ENCODE data around the gene RECK. TPM values are rescaled to one million over a fixed set of nuclear protein-coding genes. Genes with fewer than 3 reads are reported as not detected.

RECK gene
- total and polyA plus RNA-seq, 2 experiments from 2014 or later, result 127 to 165 TPM

GRCh38 chr9:36031774-36032555 is 4.7 kb upstream of the RECK start:
- DNase-seq, result peak; percentile 60
- Histone ChIP-seq H4K20me1 (ENCODE audit: insufficient read depth) (no peaks in the 10 kb centered on the region), H3K4me1 (ENCODE audit: insufficient read depth) (peaks cover 64% of the 10 kb centered on the region), H3K9me2 (ENCODE audit: insufficient read depth) (no peaks in the 10 kb centered on the region), H3K79me2 (ENCODE audit: insufficient read depth) (peaks cover 5% of the 10 kb centered on the region), H2AFZ (peak overlapping the region; percentile 13; the same call in 1 of the 2 replicates), H3K27ac (peak overlapping the region; percentile 87), H3F3A (ENCODE audit: insufficient read depth) (peaks cover 70% of the 10 kb centered on the region), H3K9ac (no peak overlapping the region; the same call in 1 of the 2 replicates), H3K9me3 (ENCODE audit: low read depth) (no peaks in the 10 kb centered on the region), H3K36me3 (ENCODE audit: low read depth) (no peaks in the 10 kb centered on the region), H3K27me3 (replicated peaks; ENCODE audit: insufficient read depth) (no peaks in the 10 kb centered on the region), H3K4me2 (ENCODE audit: unreplicated experiment) (peak overlapping the region; percentile 36), H3K4me3 (no peak overlapping the region)
- 5 to 9% methylated on average over 6 of the region's 6 CpGs for WGBS, 2 experiments (ENCODE audit: low coverage in 1 of 2, low lambda C conversion rate in 2 of 2, missing lambda C conversion rate in 2 of 2)
- TF ChIP-seq EZH2phosphoT487 (IDR thresholded peaks at IDR 0.05; ENCODE audit: insufficient read depth, low read depth) (no peak), EZH2 (IDR thresholded peaks at IDR 0.05; ENCODE audit: insufficient read depth, poor library complexity, severe bottlenecking) (no peak)
- in situ Hi-C loops (cut with MboI), result no loop called here

- Histone ChIP-seq H3K36me3 (ENCODE audit: low read depth) (0 out of 2 replicates have a peak, but pooled peaks cover 4% of the 10 kb centered on the region), H3K4me1 (ENCODE audit: insufficient read depth) (peaks cover 60% of the 10 kb centered on the region), H2AFZ (no peak overlapping the region), H3K27ac (no peak overlapping the region), H4K20me1 (ENCODE audit: insufficient read depth) (no peaks in the 10 kb centered on the region), H3K9me3 (ENCODE audit: low read depth) (no peaks in the 10 kb centered on the region), H3K9ac (no peak overlapping the region), H3F3A (ENCODE audit: insufficient read depth) (peaks cover 82% of the 10 kb centered on the region), H3K79me2 (ENCODE audit: insufficient read depth) (peaks cover 23% of the 10 kb centered on the region), H3K27me3 (replicated peaks; ENCODE audit: insufficient read depth) (no peaks in the 10 kb centered on the region), H3K4me2 (ENCODE audit: unreplicated experiment) (no peak overlapping the region), H3K4me3 (no peak overlapping the region), H3K9me2 (ENCODE audit: insufficient read depth) (no peaks in the 10 kb centered on the region)
- no peak for DNase-seq
- in situ Hi-C loops (cut with MboI), result no loop called here
- WGBS, 2 experiments (ENCODE audit: low coverage in 1 of 2, low lambda C conversion rate in 2 of 2, missing lambda C conversion rate in 2 of 2), result 94 to 95% methylated on average over 3 of the region's 3 CpGs
- no peak for TF ChIP-seq EZH2 (IDR thresholded peaks at IDR 0.05; ENCODE audit: insufficient read depth, poor library complexity, severe bottlenecking)
- no peak for TF ChIP-seq EZH2phosphoT487 (IDR thresholded peaks at IDR 0.05; ENCODE audit: insufficient read depth, low read depth)
Measured at GRCh38 chr9:36033788-36034187, 2.9 kb upstream of the RECK start.

- H3K9me2 ChIP-seq (ENCODE audit: insufficient read depth), result no peaks in the 10 kb centered on the region
- H3K4me1 ChIP-seq (ENCODE audit: insufficient read depth), result peaks cover 56% of the 10 kb centered on the region
- H3K4me2 ChIP-seq (ENCODE audit: unreplicated experiment), result no peak overlapping the region
- H2AFZ ChIP-seq, result no peak overlapping the region
- H3K27ac ChIP-seq, result no peak overlapping the region; the same call in 1 of the 2 replicates
- H4K20me1 ChIP-seq (ENCODE audit: insufficient read depth), result no peaks in the 10 kb centered on the region
- H3K9ac ChIP-seq, result no peak overlapping the region
- TF ChIP-seq EZH2phosphoT487 (IDR thresholded peaks at IDR 0.05; ENCODE audit: insufficient read depth, low read depth), result no peak
- no peak for TF ChIP-seq EZH2 (IDR thresholded peaks at IDR 0.05; ENCODE audit: insufficient read depth, poor library complexity, severe bottlenecking)
- H3K79me2 ChIP-seq (ENCODE audit: insufficient read depth), result peaks cover 28% of the 10 kb centered on the region
- DNase-seq, result no peak
- H3K9me3 ChIP-seq (ENCODE audit: low read depth), result no peaks in the 10 kb centered on the region
- no peak overlapping the region for H3K4me3 ChIP-seq
- peaks cover 82% of the 10 kb centered on the region for H3F3A ChIP-seq (ENCODE audit: insufficient read depth)
- in situ Hi-C loops (cut with MboI), result no loop called here
- H3K27me3 ChIP-seq (replicated peaks; ENCODE audit: insufficient read depth), result no peaks in the 10 kb centered on the region
- WGBS, 2 experiments (ENCODE audit: low coverage in 1 of 2, low lambda C conversion rate in 2 of 2, missing lambda C conversion rate in 2 of 2), result 74 to 81% methylated on average over 5 of the region's 5 CpGs
- H3K36me3 ChIP-seq (ENCODE audit: low read depth), result 0 out of 2 replicates have a peak, but pooled peaks cover 4% of the 10 kb centered on the region
Measured at GRCh38 chr9:36034234-36034633, 2.5 kb upstream of the RECK start.

- no peak overlapping the region for H2AFZ ChIP-seq
- H3K9me2 ChIP-seq (ENCODE audit: insufficient read depth), result no peaks in the 10 kb centered on the region
- no peaks in the 10 kb centered on the region for H4K20me1 ChIP-seq (ENCODE audit: insufficient read depth)
- no peak overlapping the region for H3K9ac ChIP-seq
- H3K27ac ChIP-seq, result peak overlapping the region; percentile 50
- no peak for TF ChIP-seq EZH2 (IDR thresholded peaks at IDR 0.05; ENCODE audit: insufficient read depth, poor library complexity, severe bottlenecking)
- TF ChIP-seq EZH2phosphoT487 (IDR thresholded peaks at IDR 0.05; ENCODE audit: insufficient read depth, low read depth), result no peak
- H3K4me1 ChIP-seq (ENCODE audit: insufficient read depth), result peaks cover 59% of the 10 kb centered on the region
- 0 out of 2 replicates have a peak, but pooled peaks cover 4% of the 10 kb centered on the region for H3K36me3 ChIP-seq (ENCODE audit: low read depth)
- peaks cover 36% of the 10 kb centered on the region for H3K79me2 ChIP-seq (ENCODE audit: insufficient read depth)
- WGBS, 2 experiments (ENCODE audit: low coverage in 1 of 2, low lambda C conversion rate in 2 of 2, missing lambda C conversion rate in 2 of 2), result 23 to 36% methylated on average over 2 of the region's 2 CpGs
- in situ Hi-C loops (cut with MboI), result no loop called here
- peak; percentile 61 for DNase-seq
- no peaks in the 10 kb centered on the region for H3K27me3 ChIP-seq (replicated peaks; ENCODE audit: insufficient read depth)
- H3K4me3 ChIP-seq, result no peak overlapping the region
- H3K9me3 ChIP-seq (ENCODE audit: low read depth), result no peaks in the 10 kb centered on the region
- peaks cover 84% of the 10 kb centered on the region for H3F3A ChIP-seq (ENCODE audit: insufficient read depth)
- H3K4me2 ChIP-seq (ENCODE audit: unreplicated experiment), result peak overlapping the region; percentile 27
Measured at GRCh38 chr9:36035006-36035405, 1.7 kb upstream of the RECK start.
